ENCODE measurements around the gene ZFHX3.

The ZFHX3 gene

GRCh38 chr16:72934636-72935403 lies 113.1 kb downstream of the ZFHX3 start:
- DNase-seq (ENCODE audit: low read depth, low spot score): no peak

GRCh38 chr16:72932677-72933335 lies 115.1 kb downstream of the ZFHX3 start:
- DNase-seq (ENCODE audit: low read depth, low spot score): no peak

GRCh38 chr16:72932050-72932449 lies 115.9 kb downstream of the ZFHX3 start:
- no peak for DNase-seq (ENCODE audit: low read depth, low spot score)

GRCh38 chr16:72930396-72930795 lies 117.5 kb downstream of the ZFHX3 start:
- DNase-seq (ENCODE audit: low read depth, low spot score): no peak

- DNase-seq (ENCODE audit: low read depth, low spot score): no peak
Observed at GRCh38 chr16:72928090-72928981, 119.6 kb downstream of the ZFHX3 start.

GRCh38 chr16:72927199-72928089 lies 120.5 kb downstream of the ZFHX3 start:
- no peak for DNase-seq (ENCODE audit: low read depth, low spot score)

GRCh38 chr16:72926177-72927070 lies 121.5 kb downstream of the ZFHX3 start:
- DNase-seq (ENCODE audit: low read depth, low spot score): no peak

GRCh38 chr16:72925631-72925979 lies 122.3 kb downstream of the ZFHX3 start:
- DNase-seq (ENCODE audit: low read depth, low spot score): no peak

- no peak for DNase-seq (ENCODE audit: low read depth, low spot score)
Observed at GRCh38 chr16:72924927-72925630, 122.8 kb downstream of the ZFHX3 start.

GRCh38 chr16:72924537-72924926 lies 123.4 kb downstream of the ZFHX3 start:
- no peak for DNase-seq (ENCODE audit: low read depth, low spot score)

GRCh38 chr16:72923757-72924156 lies 124.2 kb downstream of the ZFHX3 start:
- no peak for DNase-seq (ENCODE audit: low read depth, low spot score)

GRCh38 chr16:72922714-72923113 lies 125.2 kb downstream of the ZFHX3 start:
- DNase-seq (ENCODE audit: low read depth, low spot score): no peak

GRCh38 chr16:72921620-72922019 lies 126.3 kb downstream of the ZFHX3 start:
- DNase-seq (ENCODE audit: low read depth, low spot score): no peak

GRCh38 chr16:72921106-72921505 lies 126.8 kb downstream of the ZFHX3 start:
- no peak for DNase-seq (ENCODE audit: low read depth, low spot score)

GRCh38 chr16:72917051-72917450 lies 130.9 kb downstream of the ZFHX3 start:
- no peak for DNase-seq (ENCODE audit: low read depth, low spot score)

- no peak for DNase-seq (ENCODE audit: low read depth, low spot score)
Observed at GRCh38 chr16:72915331-72915730, 132.6 kb downstream of the ZFHX3 start.

- no peak for DNase-seq (ENCODE audit: low read depth, low spot score)
Observed at GRCh38 chr16:72913551-72913950, 134.4 kb downstream of the ZFHX3 start.

- DNase-seq (ENCODE audit: low read depth, low spot score): no peak
Observed at GRCh38 chr16:72911971-72912370, 136.0 kb downstream of the ZFHX3 start.

- no peak for DNase-seq (ENCODE audit: low read depth, low spot score)
Observed at GRCh38 chr16:72910875-72911274, 137.1 kb downstream of the ZFHX3 start.

- no peak for DNase-seq (ENCODE audit: low read depth, low spot score)
Observed at GRCh38 chr16:72910381-72910780, 137.5 kb downstream of the ZFHX3 start.

All from activated CD4-positive, CD25-positive, alpha-beta regulatory T cell treated with anti-CD3 and anti-CD28 coated beads, Interleukin-2, amount 50 U/mL, for 16 hours (primary cell).